Ovary (tissue), 3 donors: ENCODE results near the gene SLC12A8.

Experiments used
- EP300 ChIP-seq: sonication (generic); formaldehyde crosslinking; IDR thresholded peaks from one replicate; pipeline ENCODE4 v1.6.1; 2017; ENCODE audit warnings: antibody characterized with exemption
- POLR2A ChIP-seq: fragments of 450-650 bp; IDR thresholded peaks from one replicate; pipeline ENCODE4 v1.6.1; 2017; ENCODE audit warnings: antibody characterized with exemption, mild to moderate bottlenecking, moderate library complexity
- TF ChIP-seq, protein P1 (sequence below), 3 donors: fragments of 450-650 bp in 2 of 3; fragments of 200-600 bp in 1 of 3; IDR thresholded peaks; one replicate each; pipeline versions ENCODE4 v1.5.1 to v1.8.0; 2016 to 2022; ENCODE audit warnings: antibody characterized with exemption in 3 of 3, mild to moderate bottlenecking in 1 of 3
- donor health status: DM: no; HTN: no; CAD: no.

DNA sequence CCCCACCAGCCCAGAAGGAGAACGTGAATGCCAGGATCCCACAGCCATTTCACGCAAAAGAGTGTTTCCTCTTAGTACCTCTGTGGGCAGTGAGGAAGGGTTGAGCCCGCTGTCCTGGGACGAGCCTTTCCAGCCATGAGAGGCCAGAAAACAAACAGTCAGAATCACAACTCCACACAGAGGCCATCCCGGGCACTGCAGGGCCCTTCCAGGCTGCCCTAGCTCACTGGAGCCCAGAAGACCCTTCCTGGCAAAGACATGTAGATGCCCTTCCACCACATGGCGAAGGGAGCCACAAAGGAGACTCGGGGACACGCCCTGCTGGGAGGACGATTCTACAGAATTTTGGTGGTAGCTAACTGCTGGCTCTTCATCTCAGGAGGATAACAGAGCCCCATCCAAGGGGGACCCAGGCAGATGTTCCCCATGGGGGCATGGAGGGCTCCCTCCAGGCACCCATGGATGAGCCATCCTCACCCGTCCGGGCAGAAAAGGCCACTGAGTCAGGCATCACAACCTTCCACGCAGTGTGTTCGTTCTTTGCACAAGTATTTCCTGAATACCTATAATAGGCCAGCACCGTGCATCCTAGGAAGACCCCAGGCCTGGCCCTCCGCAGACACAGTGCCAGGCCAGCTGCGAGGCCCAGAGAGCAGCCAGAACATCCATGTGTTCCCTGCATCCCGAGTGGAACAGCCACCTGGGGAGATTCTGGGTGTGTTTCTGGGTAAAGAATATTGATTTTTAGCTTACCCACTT lies 47.2 kb downstream of the SLC12A8 start:
- TF ChIP-seq, protein P1, sequence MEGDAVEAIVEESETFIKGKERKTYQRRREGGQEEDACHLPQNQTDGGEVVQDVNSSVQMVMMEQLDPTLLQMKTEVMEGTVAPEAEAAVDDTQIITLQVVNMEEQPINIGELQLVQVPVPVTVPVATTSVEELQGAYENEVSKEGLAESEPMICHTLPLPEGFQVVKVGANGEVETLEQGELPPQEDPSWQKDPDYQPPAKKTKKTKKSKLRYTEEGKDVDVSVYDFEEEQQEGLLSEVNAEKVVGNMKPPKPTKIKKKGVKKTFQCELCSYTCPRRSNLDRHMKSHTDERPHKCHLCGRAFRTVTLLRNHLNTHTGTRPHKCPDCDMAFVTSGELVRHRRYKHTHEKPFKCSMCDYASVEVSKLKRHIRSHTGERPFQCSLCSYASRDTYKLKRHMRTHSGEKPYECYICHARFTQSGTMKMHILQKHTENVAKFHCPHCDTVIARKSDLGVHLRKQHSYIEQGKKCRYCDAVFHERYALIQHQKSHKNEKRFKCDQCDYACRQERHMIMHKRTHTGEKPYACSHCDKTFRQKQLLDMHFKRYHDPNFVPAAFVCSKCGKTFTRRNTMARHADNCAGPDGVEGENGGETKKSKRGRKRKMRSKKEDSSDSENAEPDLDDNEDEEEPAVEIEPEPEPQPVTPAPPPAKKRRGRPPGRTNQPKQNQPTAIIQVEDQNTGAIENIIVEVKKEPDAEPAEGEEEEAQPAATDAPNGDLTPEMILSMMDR (IDR thresholded peaks at IDR 0.05): peak in 1 of 3 donors; percentile 28
- TF ChIP-seq POLR2A: no peak
- TF ChIP-seq EP300: no peak
